ENCODE measurements around the gene TMEM263. TPM values are rescaled to one million over a fixed set of nuclear protein-coding genes. Genes with fewer than 3 reads are reported as not detected.
"Not testable (repeated sequence)": the region's sequence is repeated elsewhere in the genome, so short reads cannot be mapped to it uniquely, and the experiment has no call there.

The TMEM263 gene
- total RNA-seq, 1 experiment from 2014 or later = 11.8 TPM

DNA sequence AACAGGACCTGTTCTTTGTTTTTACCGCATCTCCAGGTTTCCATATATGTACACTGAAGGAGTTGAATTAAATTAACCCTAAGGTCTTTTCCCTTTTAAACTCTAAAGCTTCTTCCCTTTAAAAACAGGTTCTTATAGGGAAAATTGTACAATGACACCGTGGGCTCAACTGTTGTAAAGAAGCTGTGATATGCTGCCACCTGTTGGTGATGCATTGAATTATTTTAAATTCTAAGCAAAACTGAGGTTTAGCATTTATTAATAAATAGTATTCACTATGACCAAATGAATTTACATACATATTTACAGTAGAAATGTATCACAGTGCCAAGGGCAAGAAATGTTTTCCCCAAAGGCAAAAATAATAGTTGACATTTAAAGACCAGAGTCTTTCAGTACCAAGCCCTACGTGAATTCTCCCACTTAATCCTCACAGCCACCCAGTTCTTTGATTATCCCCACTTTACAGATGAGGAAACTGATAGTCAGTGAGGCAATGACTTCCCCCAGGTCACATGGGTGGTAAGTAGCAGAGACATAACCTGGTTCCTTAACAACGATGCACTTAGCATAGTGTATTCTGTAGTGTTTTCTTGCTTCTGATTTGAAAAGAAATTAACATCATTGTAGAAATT is 35.7 kb upstream of the TMEM263 start:
- Histone ChIP-seq H4K5ac (ENCODE audit: insufficient read length, low read depth, low read length) (no peak overlapping the region), H3K56ac (ENCODE audit: insufficient read length, low read depth, low read length) (no peak overlapping the region), H3K27me3 (ENCODE audit: insufficient read depth, low read length) (no peaks in the 10 kb centered on the region), H3K9ac (ENCODE audit: extremely low read depth, insufficient read length, low read length) (no peak overlapping the region), H2AFZ (ENCODE audit: low read length) (no peak overlapping the region), H2BK5ac (ENCODE audit: insufficient read length, low read length) (no peak overlapping the region), H3K4me1 (ENCODE audit: insufficient read depth, low read length) (no peaks in the 10 kb centered on the region; the same call in 1 of the 2 replicates), H3K79me2 (ENCODE audit: insufficient read depth, low read length) (no peaks in the 10 kb centered on the region), H3K18ac (ENCODE audit: insufficient read length, low read depth, low read length) (no peak overlapping the region), H2BK12ac (ENCODE audit: insufficient read length, low read depth, low read length) (no peak overlapping the region), H3K79me1 (ENCODE audit: insufficient read depth, low read depth, low read length, poor library complexity, severe bottlenecking) (no peaks in the 10 kb centered on the region), H2BK120ac (ENCODE audit: low read depth, low read length, poor library complexity, severe bottlenecking) (no peak overlapping the region), H3K14ac (ENCODE audit: insufficient read depth, low read length) (no peak overlapping the region), H4K91ac (ENCODE audit: insufficient read length, low read depth, low read length) (no peak overlapping the region), H4K20me1 (ENCODE audit: control insufficient read depth, insufficient read depth, insufficient read length) (no peaks in the 10 kb centered on the region), H2BK15ac (ENCODE audit: low read depth, low read length) (no peak overlapping the region), H3K23me2 (ENCODE audit: insufficient read length, low read depth, low read length, poor library complexity, severe bottlenecking) (no peaks in the 10 kb centered on the region), H2BK20ac (ENCODE audit: low read depth, low read length, poor library complexity, severe bottlenecking) (no peak overlapping the region), H4K8ac (replicated peaks; ENCODE audit: insufficient read length, low read depth, low read length) (no peak overlapping the region), H3T11ph (ENCODE audit: low read length) (no peak overlapping the region), H3K23ac (ENCODE audit: insufficient read length, low read depth, low read length) (no peak overlapping the region), H3K4me2 (ENCODE audit: insufficient read depth, insufficient read length, low read length) (no peak overlapping the region), H3K27ac (ENCODE audit: insufficient read length, low read depth, low read length) (no peak overlapping the region), H2AK5ac (ENCODE audit: insufficient read length, low read length) (no peak overlapping the region), H3K4ac (ENCODE audit: low read depth, low read length) (no peak overlapping the region), H3K9me3 (ENCODE audit: control insufficient read depth, low read depth, low read length) (no peaks in the 10 kb centered on the region)
- H3K27me3 Mint-ChIP-seq (ENCODE audit: low read depth) = no peaks in the 10 kb centered on the region; the same call in none of the 2 replicates
- no peak for DNase-seq
- peaks cover 7 to 12% of the 10 kb centered on the region in 2 experiments; a peak in 4 of 5 replicates for H3K9me3 Mint-ChIP-seq
- peaks cover 0 to 5% (median 0%) of the 10 kb centered on the region in 3 experiments; a peak in 4 of 7 replicates for H3K36me3 Mint-ChIP-seq (ENCODE audit: insufficient read depth in 1 of 3, low read depth in 3 of 3)
- no peak overlapping the region; a peak in 1 of 5 replicates for H3K4me3 Mint-ChIP-seq
- H3K27ac Mint-ChIP-seq = no peak overlapping the region
- peaks cover 23 to 25% of the 10 kb centered on the region in 2 experiments for H3K4me1 Mint-ChIP-seq
- WGBS (ENCODE audit: extremely low coverage, insufficient read length, low lambda C conversion rate) = no CpG with 5 or more reads among the region's 4 CpGs
- TF ChIP-seq, protein P1, sequence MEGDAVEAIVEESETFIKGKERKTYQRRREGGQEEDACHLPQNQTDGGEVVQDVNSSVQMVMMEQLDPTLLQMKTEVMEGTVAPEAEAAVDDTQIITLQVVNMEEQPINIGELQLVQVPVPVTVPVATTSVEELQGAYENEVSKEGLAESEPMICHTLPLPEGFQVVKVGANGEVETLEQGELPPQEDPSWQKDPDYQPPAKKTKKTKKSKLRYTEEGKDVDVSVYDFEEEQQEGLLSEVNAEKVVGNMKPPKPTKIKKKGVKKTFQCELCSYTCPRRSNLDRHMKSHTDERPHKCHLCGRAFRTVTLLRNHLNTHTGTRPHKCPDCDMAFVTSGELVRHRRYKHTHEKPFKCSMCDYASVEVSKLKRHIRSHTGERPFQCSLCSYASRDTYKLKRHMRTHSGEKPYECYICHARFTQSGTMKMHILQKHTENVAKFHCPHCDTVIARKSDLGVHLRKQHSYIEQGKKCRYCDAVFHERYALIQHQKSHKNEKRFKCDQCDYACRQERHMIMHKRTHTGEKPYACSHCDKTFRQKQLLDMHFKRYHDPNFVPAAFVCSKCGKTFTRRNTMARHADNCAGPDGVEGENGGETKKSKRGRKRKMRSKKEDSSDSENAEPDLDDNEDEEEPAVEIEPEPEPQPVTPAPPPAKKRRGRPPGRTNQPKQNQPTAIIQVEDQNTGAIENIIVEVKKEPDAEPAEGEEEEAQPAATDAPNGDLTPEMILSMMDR (conservative IDR thresholded peaks at IDR 0.05) = peak; percentile 91

DNA sequence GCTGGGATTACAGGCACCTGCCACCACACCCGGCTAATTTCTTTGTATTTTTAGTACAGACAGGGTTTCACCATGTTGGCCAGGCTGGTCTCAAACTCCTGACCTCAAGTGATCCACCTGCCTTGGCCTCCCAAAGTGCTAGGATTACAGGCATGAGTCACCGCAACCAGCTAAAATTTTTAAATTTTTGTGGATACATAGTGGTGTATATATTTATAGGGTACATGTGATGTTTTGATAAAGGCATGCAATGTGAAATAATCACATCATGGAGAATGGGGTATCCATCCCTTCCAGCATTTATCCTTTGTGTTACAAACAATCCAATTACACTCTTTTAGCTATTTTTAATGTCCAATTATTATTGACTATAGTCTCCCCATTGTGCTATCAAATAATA is 33.7 kb upstream of the TMEM263 start:
- not testable (repeated sequence) for DNase-seq; H3K9ac ChIP-seq (ENCODE audit: extremely low read depth, insufficient read length, low read length); H3K14ac ChIP-seq (ENCODE audit: insufficient read depth, low read length); H3K27me3 ChIP-seq (ENCODE audit: insufficient read depth, low read length); H4K20me1 ChIP-seq (ENCODE audit: control insufficient read depth, insufficient read depth, insufficient read length); H3K4me1 ChIP-seq (ENCODE audit: insufficient read depth, low read length); H3K27ac Mint-ChIP-seq; H2AFZ ChIP-seq (ENCODE audit: low read length); H3K23ac ChIP-seq (ENCODE audit: insufficient read length, low read depth, low read length); H3K4me3 Mint-ChIP-seq; H2BK120ac ChIP-seq (ENCODE audit: low read depth, low read length, poor library complexity, severe bottlenecking); H3K79me2 ChIP-seq (ENCODE audit: insufficient read depth, low read length); H3K56ac ChIP-seq (ENCODE audit: insufficient read length, low read depth, low read length); H3K4me2 ChIP-seq (ENCODE audit: insufficient read depth, insufficient read length, low read length); H3K79me1 ChIP-seq (ENCODE audit: insufficient read depth, low read depth, low read length, poor library complexity, severe bottlenecking); H3K23me2 ChIP-seq (ENCODE audit: insufficient read length, low read depth, low read length, poor library complexity, severe bottlenecking); H2BK12ac ChIP-seq (ENCODE audit: insufficient read length, low read depth, low read length); H3K27me3 Mint-ChIP-seq (ENCODE audit: low read depth); H2BK15ac ChIP-seq (ENCODE audit: low read depth, low read length); H2BK20ac ChIP-seq (ENCODE audit: low read depth, low read length, poor library complexity, severe bottlenecking); H3K36me3 Mint-ChIP-seq (ENCODE audit: insufficient read depth in 1 of 3, low read depth in 3 of 3); H3T11ph ChIP-seq (ENCODE audit: low read length); H3K4ac ChIP-seq (ENCODE audit: low read depth, low read length); H2BK5ac ChIP-seq (ENCODE audit: insufficient read length, low read length); H4K91ac ChIP-seq (ENCODE audit: insufficient read length, low read depth, low read length); H2AK5ac ChIP-seq (ENCODE audit: insufficient read length, low read length); H3K18ac ChIP-seq (ENCODE audit: insufficient read length, low read depth, low read length); H4K5ac ChIP-seq (ENCODE audit: insufficient read length, low read depth, low read length); H4K8ac ChIP-seq (replicated peaks; ENCODE audit: insufficient read length, low read depth, low read length); H3K27ac ChIP-seq (ENCODE audit: insufficient read length, low read depth, low read length); H3K9me3 ChIP-seq (ENCODE audit: control insufficient read depth, low read depth, low read length)
- WGBS (ENCODE audit: extremely low coverage, insufficient read length, low lambda C conversion rate) = no CpG with 5 or more reads among the region's 2 CpGs
- H3K9me3 Mint-ChIP-seq = peaks cover 7 to 12% of the 10 kb centered on the region in 2 experiments; a peak in 4 of 5 replicates
- H3K4me1 Mint-ChIP-seq = peaks cover 23 to 25% of the 10 kb centered on the region in 2 experiments

Data from H9 (cell line).